SK-N-SH (cell line): Measurements from ENCODE around the gene CEACAM7. TPM values are rescaled to one million over a fixed set of nuclear protein-coding genes. Genes with fewer than 3 reads are reported as not detected.

Experiments used
- CTCF ChIA-PET: fragments of 300-600, 350-600 bp; formaldehyde crosslinking; extraction: SDS; loops from one replicate; lab custom pipeline; 2021; lab: Yijun Ruan, JAX
- POLR2A ChIA-PET: fragments of 350-600 bp; sonication (Branson Sonifier 250); formaldehyde crosslinking; extraction: SDS; loops from one replicate; lab custom pipeline; 2020; ENCODE audit warnings: antibody characterized with exemption, inconsistent platforms; lab: Yijun Ruan, JAX
- DNase-seq: peaks from one replicate; pipeline ENCODE4 v3.0.0; 2012
- H2AFZ ChIP-seq: fragments of 200-600 bp; sonication (generic); 2 replicates; pipeline ENCODE4 v1.8.1; 2016; ENCODE audit warnings: antibody characterized with exemption, mild to moderate bottlenecking, low read depth
- H3F3A ChIP-seq: fragments of 200-600 bp; sonication (generic); replicated peaks from 2 replicates; pipeline ENCODE3; 2016; ENCODE audit warnings: antibody characterized with exemption, mild to moderate bottlenecking; ENCODE audit not compliant: insufficient read depth
- H3K27ac ChIP-seq, 2 experiments: fragments of 200-500 bp in 1 of 2; fragments of 200-600 bp in 1 of 2; sonication (Bioruptor generic) in 1 of 2; sonication (generic), shearing (Covaris generic) in 1 of 2; 2 replicates each; pipeline versions ENCODE4 v1.5.1 to v1.6.1; 2014 to 2016; ENCODE audit warnings: low read depth in 2 of 2, inconsistent platforms in 1 of 2, low read length in 1 of 2, mild to moderate bottlenecking in 1 of 2, mixed read lengths in 1 of 2
- H3K27me3 ChIP-seq: fragments of 200-600 bp; sonication (generic), shearing (Covaris generic); 2 replicates; pipeline ENCODE4 v1.6.1; 2016; ENCODE audit warnings: mixed run types; ENCODE audit not compliant: insufficient read depth
- H3K36me3 ChIP-seq, 2 experiments: fragments of 200-500 bp in 1 of 2; fragments of 200-600 bp in 1 of 2; sonication (Bioruptor generic) in 1 of 2; sonication (generic) in 1 of 2; replicated peaks in 1 of 2; 2 replicates each; pipeline versions ENCODE3 to v1.5.1; 2014 to 2016; ENCODE audit warnings: low read length in 1 of 2, mild to moderate bottlenecking in 1 of 2; ENCODE audit not compliant: insufficient read depth in 2 of 2, control insufficient read depth in 1 of 2
- H3K4me1 ChIP-seq, 2 experiments: fragments of 200-500 bp in 1 of 2; fragments of 200-600 bp in 1 of 2; sonication (Bioruptor generic) in 1 of 2; sonication (generic), shearing (Covaris generic) in 1 of 2; 2 replicates each; pipeline versions ENCODE4 v1.5.1 to v1.6.1; 2014 to 2016; ENCODE audit warnings: low read depth in 1 of 2, low read length in 1 of 2, mixed run types in 1 of 2; ENCODE audit not compliant: insufficient read depth in 2 of 2, control insufficient read depth in 1 of 2
- H3K4me2 ChIP-seq: fragments of 200-600 bp; sonication (generic), shearing (Covaris generic); 2 replicates; pipeline ENCODE4 v1.6.1; 2017; ENCODE audit warnings: mixed run types
- H3K4me3 ChIP-seq, 2 experiments: fragments of 200-500 bp in 1 of 2; fragments of 200-600 bp in 1 of 2; sonication (Bioruptor generic) in 1 of 2; sonication (generic), shearing (Covaris generic) in 1 of 2; 2 replicates each; pipeline versions ENCODE4 v1.5.1 to v1.8.1; 2014 to 2016; ENCODE audit warnings: low read depth in 2 of 2, inconsistent platforms in 1 of 2, low read length in 1 of 2, mild to moderate bottlenecking in 1 of 2, mixed read lengths in 1 of 2, moderate library complexity in 1 of 2
- H3K79me2 ChIP-seq: fragments of 200-600 bp; sonication (generic); 2 replicates; pipeline ENCODE4 v1.8.1; 2017; ENCODE audit warnings: mild to moderate bottlenecking; ENCODE audit not compliant: insufficient read depth
- H3K9ac ChIP-seq: fragments of 200-600 bp; sonication (generic); 2 replicates; pipeline ENCODE4 v1.6.1; 2017; ENCODE audit warnings: mixed run types
- H3K9me2 ChIP-seq: fragments of 200-600 bp; sonication (generic); 2 replicates; pipeline ENCODE4 v1.6.1; 2017; ENCODE audit warnings: mixed run types
- H3K9me3 ChIP-seq: fragments of 200-600 bp; sonication (generic); 2 replicates; pipeline ENCODE4 v1.6.1; 2017; ENCODE audit warnings: mixed run types, mild to moderate bottlenecking, moderate library complexity
- H4K20me1 ChIP-seq: fragments of 200-600 bp; sonication (generic); 2 replicates; pipeline ENCODE4 v1.6.1; 2017; ENCODE audit warnings: mild to moderate bottlenecking, mixed run types; ENCODE audit not compliant: insufficient read depth
- CHD2 ChIP-seq: fragments of 150-350 bp; IDR thresholded peaks from 2 replicates; pipeline ENCODE4 v1.6.1; 2018; ENCODE audit warnings: low read length; ENCODE audit not compliant: partially characterized antibody
- CTCF ChIP-seq: fragments of 200-600 bp; sonication (generic); IDR thresholded peaks from 2 replicates; pipeline ENCODE4 v1.6.1; 2017; ENCODE audit warnings: antibody characterized with exemption, mild to moderate bottlenecking, moderate library complexity
- EP300 ChIP-seq, 2 experiments: IDR thresholded peaks; 2 replicates each; pipeline versions ENCODE4 v1.4.0 to v1.6.1; 2012; ENCODE audit warnings: borderline replicate concordance in 1 of 2, low read depth in 1 of 2, low read length in 1 of 2
- EZH2phosphoT487 ChIP-seq: fragments of 200-600 bp; sonication (generic); IDR thresholded peaks from 2 replicates; pipeline ENCODE4 v1.6.1; 2017; ENCODE audit warnings: low read depth, mixed run types, mild to moderate bottlenecking, antibody characterized with exemption, moderate library complexity, borderline replicate concordance
- FOSL2 ChIP-seq: IDR thresholded peaks from 2 replicates; pipeline ENCODE4 v1.4.0; 2012; ENCODE audit warnings: low read depth, mild to moderate bottlenecking, moderate library complexity, borderline replicate concordance
- FOXM1 ChIP-seq: IDR thresholded peaks from 2 replicates; pipeline ENCODE4 v1.4.0; 2012; ENCODE audit warnings: low read depth, mild to moderate bottlenecking
- GABPA ChIP-seq: IDR thresholded peaks from 2 replicates; pipeline ENCODE4 v1.4.0; 2012; ENCODE audit warnings: low read depth, mild to moderate bottlenecking
- GATA2 ChIP-seq: sonication (generic); formaldehyde crosslinking; IDR thresholded peaks from 2 replicates; pipeline ENCODE4 v1.5.0; 2020; ENCODE audit warnings: mild to moderate bottlenecking, missing genetic modification reagents
- JUND ChIP-seq: IDR thresholded peaks from 2 replicates; pipeline ENCODE4 v1.4.0; 2012
- MEF2A ChIP-seq: IDR thresholded peaks from 2 replicates; pipeline ENCODE4 v1.4.0; 2012; ENCODE audit warnings: low read depth, borderline replicate concordance
- MXI1 ChIP-seq: IDR thresholded peaks from 2 replicates; pipeline ENCODE4 v1.6.1; 2012; ENCODE audit warnings: mild to moderate bottlenecking, low read depth, low read length, improper control_type of control experiment
- NRF1 ChIP-seq: IDR thresholded peaks from 2 replicates; pipeline ENCODE4 v1.6.1; 2012; ENCODE audit warnings: low read depth, mild to moderate bottlenecking, low read length
- PBX3 ChIP-seq: IDR thresholded peaks from 2 replicates; pipeline ENCODE4; 2012
- POLR2AphosphoS5 ChIP-seq: IDR thresholded peaks from 2 replicates; pipeline ENCODE4 v1.6.1; 2012; ENCODE audit warnings: low read depth, low read length
- RCOR1 ChIP-seq: fragments of 150-350 bp; IDR thresholded peaks from 2 replicates; pipeline ENCODE4 v1.6.1; 2017; ENCODE audit warnings: antibody characterized with exemption, low read length
- SIN3A ChIP-seq: IDR thresholded peaks from 2 replicates; pipeline ENCODE4 v1.6.1; 2012; ENCODE audit warnings: low read depth, mild to moderate bottlenecking, low read length, moderate library complexity, borderline replicate concordance
- SMC3 ChIP-seq: IDR thresholded peaks from 2 replicates; pipeline ENCODE4 v1.6.1; 2012; ENCODE audit warnings: low read depth, low read length, improper control_type of control experiment
- TAF1 ChIP-seq: IDR thresholded peaks from 2 replicates; pipeline ENCODE4 v1.6.1; 2012; ENCODE audit warnings: low read depth, mild to moderate bottlenecking, low read length, moderate library complexity, borderline replicate concordance
- USF2 ChIP-seq: fragments of 150-350 bp; IDR thresholded peaks from 2 replicates; pipeline ENCODE4 v1.6.1; 2017; ENCODE audit warnings: antibody characterized with exemption, low read length, low read depth, borderline replicate concordance
- WGBS: methylation state at CpG from one replicate; pipeline ENCODE4 v1.1.6; 2017; ENCODE audit warnings: low lambda C conversion rate; 5-methylcytosine and 5-hydroxymethylcytosine counted together
- polyA plus RNA-seq, 3 experiments: library from polyadenylated mRNA; depleted of rRNA; stranded (reverse); fragments of >200 nt; gene quantifications; 2 replicates each; pipeline ENCODE4 v1.2.3, GENCODE V29; 2012

The CEACAM7 gene
- polyA plus RNA-seq, 1 of the 3 experiments (the other 2 are of a cell fraction) = not detected

GRCh38 chr19:41682437-41682836 is 5.6 kb downstream of the CEACAM7 start:
- Histone ChIP-seq H3K4me3 (no peak overlapping the region), H3K4me1 (no peaks in the 10 kb centered on the region), H3K9me2 (no peaks in the 10 kb centered on the region), H2AFZ (no peak overlapping the region), H3F3A (no peaks in the 10 kb centered on the region)
- CTCF ChIA-PET = interaction anchor here (0.8 to 1.7 kb wide), 4 partner anchors 9 to 71 kb away, joined by 3 to 7 read pairs (median 4); no protein-coding TSS in a partner anchor
- WGBS = 2% methylated on average over 5 of the region's 6 CpGs
- POLR2A ChIA-PET = no interaction called here
- TF ChIP-seq CHD2 = no peak
- no peak for TF ChIP-seq EZH2phosphoT487
- TF ChIP-seq SMC3 = no peak
- no peak for TF ChIP-seq RCOR1
- TF ChIP-seq JUND = no peak
- no peak for TF ChIP-seq MXI1
- TF ChIP-seq USF2 = no peak
- no peak for TF ChIP-seq NRF1
- TF ChIP-seq FOXM1 = no peak
- no peak for TF ChIP-seq GATA2
- TF ChIP-seq SIN3A = no peak
- TF ChIP-seq GABPA = no peak
- TF ChIP-seq EP300 (IDR thresholded peaks at IDR 0.05; ENCODE audit: borderline replicate concordance in 1 of 2, low read depth in 1 of 2, low read length in 1 of 2) = no peak
- TF ChIP-seq CTCF = no peak
- TF ChIP-seq, all 33 proteins: peak for 0
- Histone ChIP-seq H3K9me3 (no peaks in the 10 kb centered on the region), H3K27ac (no peak overlapping the region), H3K79me2 (no peaks in the 10 kb centered on the region), H3K27me3 (0 out of 2 replicates have a peak, but pooled peaks cover 4% of the 10 kb centered on the region), H4K20me1 (no peaks in the 10 kb centered on the region), H3K4me2 (no peak overlapping the region), H3K9ac (no peak overlapping the region), H3K36me3 (no peaks in the 10 kb centered on the region)
- no peak for DNase-seq

- H2AFZ ChIP-seq = no peak overlapping the region
- no peak overlapping the region for H3K4me2 ChIP-seq
- H3K36me3 ChIP-seq = no peaks in the 10 kb centered on the region
- no peak overlapping the region for H3K27ac ChIP-seq
- H3K9ac ChIP-seq = no peak overlapping the region
- POLR2A ChIA-PET = interaction anchor here (1.1 kb wide), 1 partner anchor 13 kb away, joined by 3 read pairs; no protein-coding TSS in a partner anchor
- TF ChIP-seq FOSL2 (no peak), GATA2 (no peak), TAF1 (no peak), POLR2AphosphoS5 (no peak), PBX3 (no peak), RCOR1 (no peak), SMC3 (no peak), SIN3A (no peak), MEF2A (no peak), CHD2 (no peak), MXI1 (no peak)
- TF ChIP-seq, all 33 proteins: peak for 0
- no peak for DNase-seq
- H4K20me1 ChIP-seq = no peaks in the 10 kb centered on the region
- CTCF ChIA-PET = no interaction called here
- no peaks in the 10 kb centered on the region for H3K4me1 ChIP-seq
- no peaks in the 10 kb centered on the region for H3K9me3 ChIP-seq
- H3K9me2 ChIP-seq = no peaks in the 10 kb centered on the region
- no peak overlapping the region for H3K4me3 ChIP-seq
- H3K79me2 ChIP-seq = no peaks in the 10 kb centered on the region
- H3K27me3 ChIP-seq = no peaks in the 10 kb centered on the region
- WGBS = 1% methylated on average over 5 of the region's 5 CpGs
- H3F3A ChIP-seq = no peaks in the 10 kb centered on the region
These were observed 16.6 kb downstream of the CEACAM7 start for GRCh38 chr19:41671486-41671885.
